Bronchial epithelial cell (primary cell): ENCODE data around the gene MARCHF10. TPM values are rescaled to one million over a fixed set of nuclear protein-coding genes. Genes with fewer than 3 reads are reported as not detected.
A peak's percentile ranks its signal among the peaks of the same experiment; 100 is the strongest.

Experiments used
- DNase-seq: peaks from one replicate; pipeline ENCODE4 v3.0.0-alpha.2; 2010; ENCODE audit warnings: low read depth
- FAIRE-seq: peaks from 2 replicates; lab custom pipeline; 2011; peaks lifted over from hg19 to GRCh38; lab: Jason Lieb, UNC
- H3K27me3 ChIP-seq: 2 replicates; pipeline ENCODE4 v1.5.1; 2011; ENCODE audit warnings: low read length; ENCODE audit not compliant: control insufficient read depth, insufficient read depth
- H3K36me3 ChIP-seq: 2 replicates; pipeline ENCODE4 v1.5.1; 2011; ENCODE audit warnings: low read length; ENCODE audit not compliant: control insufficient read depth, insufficient read depth
- H3K4me3 ChIP-seq: 2 replicates; pipeline ENCODE4 v1.5.1; 2011; ENCODE audit warnings: mild to moderate bottlenecking, low read depth, low read length, control low read depth
- total RNA-seq: library from RNA; depleted of rRNA; stranded (reverse); fragments of >200 nt; gene quantifications from 2 replicates; pipeline ENCODE4 v1.2.1, GENCODE V29; 2014
- TF ChIP-seq, protein P1 (sequence below): IDR thresholded peaks from 2 replicates; pipeline ENCODE4 v1.5.1; 2011; ENCODE audit warnings: mild to moderate bottlenecking, moderate library complexity, low read length, control low read depth, inconsistent platforms; ENCODE audit not compliant: insufficient read depth, severe bottlenecking

Gene MARCHF10
- total RNA-seq, 1 donor from 2014 or later: not detected

DNA sequence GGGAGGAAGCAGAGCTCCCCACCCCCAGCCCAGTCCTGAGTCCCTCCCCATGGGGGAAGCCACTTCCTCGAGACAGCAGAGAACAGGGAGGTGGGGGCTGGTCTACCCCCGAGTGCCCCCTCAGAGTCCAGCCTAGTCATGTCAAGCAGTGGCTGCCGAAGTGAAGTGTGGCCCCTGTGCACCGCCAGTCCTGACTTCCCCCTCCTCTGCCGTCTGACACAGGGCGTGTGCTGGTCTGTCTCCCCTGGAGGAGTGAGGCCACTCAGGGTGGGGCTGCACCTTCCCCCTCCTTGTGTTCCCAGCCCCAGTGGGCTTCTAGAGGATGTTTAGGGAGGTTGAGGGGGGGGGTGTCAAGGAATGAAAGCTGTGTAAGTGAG is 133.8 kb downstream of the MARCHF10 start:
- H3K36me3 ChIP-seq: peaks cover 4% of the 10 kb centered on the region
- DNase-seq (no peak), FAIRE-seq (no peak)
- no peak overlapping the region for H3K4me3 ChIP-seq
- no peaks in the 10 kb centered on the region for H3K27me3 ChIP-seq
- TF ChIP-seq, protein P1, sequence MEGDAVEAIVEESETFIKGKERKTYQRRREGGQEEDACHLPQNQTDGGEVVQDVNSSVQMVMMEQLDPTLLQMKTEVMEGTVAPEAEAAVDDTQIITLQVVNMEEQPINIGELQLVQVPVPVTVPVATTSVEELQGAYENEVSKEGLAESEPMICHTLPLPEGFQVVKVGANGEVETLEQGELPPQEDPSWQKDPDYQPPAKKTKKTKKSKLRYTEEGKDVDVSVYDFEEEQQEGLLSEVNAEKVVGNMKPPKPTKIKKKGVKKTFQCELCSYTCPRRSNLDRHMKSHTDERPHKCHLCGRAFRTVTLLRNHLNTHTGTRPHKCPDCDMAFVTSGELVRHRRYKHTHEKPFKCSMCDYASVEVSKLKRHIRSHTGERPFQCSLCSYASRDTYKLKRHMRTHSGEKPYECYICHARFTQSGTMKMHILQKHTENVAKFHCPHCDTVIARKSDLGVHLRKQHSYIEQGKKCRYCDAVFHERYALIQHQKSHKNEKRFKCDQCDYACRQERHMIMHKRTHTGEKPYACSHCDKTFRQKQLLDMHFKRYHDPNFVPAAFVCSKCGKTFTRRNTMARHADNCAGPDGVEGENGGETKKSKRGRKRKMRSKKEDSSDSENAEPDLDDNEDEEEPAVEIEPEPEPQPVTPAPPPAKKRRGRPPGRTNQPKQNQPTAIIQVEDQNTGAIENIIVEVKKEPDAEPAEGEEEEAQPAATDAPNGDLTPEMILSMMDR: no peak

DNA sequence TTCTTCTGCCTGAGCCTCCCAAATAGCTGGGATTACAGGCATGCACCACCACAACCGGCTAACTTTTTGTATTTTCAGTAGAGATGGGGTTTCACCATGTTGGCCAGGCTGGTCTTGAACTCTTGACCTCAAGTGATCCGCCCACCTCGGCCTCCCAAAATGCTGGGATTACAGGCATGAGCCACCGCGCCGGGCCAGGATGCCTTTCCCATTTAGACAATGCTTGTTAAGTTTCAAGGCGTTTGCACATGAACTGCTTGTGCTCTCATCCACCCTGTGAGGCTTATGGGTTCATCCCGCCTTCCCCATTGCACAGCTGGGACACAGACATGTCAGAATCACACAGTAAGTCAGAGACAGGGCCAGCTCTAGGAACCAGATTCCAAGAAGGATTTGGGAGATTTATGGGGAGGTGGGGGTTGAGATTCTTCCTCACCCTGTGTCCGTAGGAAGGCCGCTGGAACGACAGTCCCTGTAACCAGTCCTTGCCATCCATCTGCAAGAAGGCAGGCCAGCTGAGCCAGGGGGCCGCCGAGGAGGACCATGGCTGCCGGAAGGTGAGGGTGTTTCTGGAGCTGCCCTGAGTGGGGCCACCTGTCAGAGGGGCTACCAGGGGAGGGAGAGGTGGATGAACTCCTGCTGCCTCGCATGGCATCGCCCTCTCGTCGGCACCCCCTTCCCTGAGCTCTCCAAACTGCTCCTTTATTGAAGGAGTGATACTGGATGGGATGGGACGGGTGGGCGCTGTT is 134.3 kb downstream of the MARCHF10 start:
- Histone ChIP-seq H3K36me3 (peaks cover 4% of the 10 kb centered on the region), H3K27me3 (no peaks in the 10 kb centered on the region), H3K4me3 (no peak overlapping the region)
- DNase-seq (no peak), FAIRE-seq (no peak)
- TF ChIP-seq, protein P1: no peak

DNA sequence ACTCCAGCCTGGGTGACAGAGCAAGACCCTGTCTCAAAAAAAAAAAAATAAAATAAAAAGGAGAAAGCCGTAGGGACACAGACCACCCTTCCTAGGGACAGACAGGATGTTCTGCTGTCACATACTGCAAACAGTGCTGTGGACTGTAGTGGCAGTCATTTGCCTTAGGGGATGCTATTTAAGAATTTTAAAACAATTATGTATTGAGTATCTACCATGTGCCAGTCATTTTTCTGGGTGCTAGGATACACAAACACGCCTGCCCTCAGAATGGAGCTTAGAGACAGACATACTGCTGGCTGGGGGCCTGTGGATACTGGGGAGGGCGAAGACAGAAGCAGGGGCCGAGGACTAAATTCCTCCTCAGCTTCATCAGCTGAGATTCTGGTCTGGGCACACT is 135.2 kb downstream of the MARCHF10 start:
- H3K27me3 ChIP-seq: no peaks in the 10 kb centered on the region
- H3K36me3 ChIP-seq: peaks cover 1% of the 10 kb centered on the region
- DNase-seq: no peak
- FAIRE-seq: no peak
- H3K4me3 ChIP-seq: no peak overlapping the region
- TF ChIP-seq, protein P1: no peak

DNA sequence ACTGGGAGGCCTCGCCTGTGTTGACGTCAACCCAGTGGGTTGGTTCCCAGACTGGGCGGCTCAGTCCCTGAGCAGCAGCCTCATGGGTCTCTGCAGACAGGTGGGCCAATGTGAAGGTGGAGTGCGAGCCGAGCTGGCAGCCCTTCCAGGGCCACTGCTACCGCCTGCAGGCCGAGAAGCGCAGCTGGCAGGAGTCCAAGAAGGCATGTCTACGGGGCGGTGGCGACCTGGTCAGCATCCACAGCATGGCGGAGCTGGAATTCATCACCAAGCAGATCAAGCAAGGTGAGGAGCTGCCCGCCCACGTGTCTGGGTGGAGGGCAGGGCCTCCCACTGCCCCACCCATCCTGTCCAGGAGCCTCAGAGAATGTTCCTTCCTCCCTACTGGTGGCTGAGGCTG is 136.6 kb downstream of the MARCHF10 start:
- Histone ChIP-seq H3K36me3 (peaks cover 1% of the 10 kb centered on the region), H3K27me3 (no peaks in the 10 kb centered on the region), H3K4me3 (no peak overlapping the region)
- FAIRE-seq: peak; percentile 75
- TF ChIP-seq, protein P1: peak; percentile 35
- peak; percentile 85 for DNase-seq

DNA sequence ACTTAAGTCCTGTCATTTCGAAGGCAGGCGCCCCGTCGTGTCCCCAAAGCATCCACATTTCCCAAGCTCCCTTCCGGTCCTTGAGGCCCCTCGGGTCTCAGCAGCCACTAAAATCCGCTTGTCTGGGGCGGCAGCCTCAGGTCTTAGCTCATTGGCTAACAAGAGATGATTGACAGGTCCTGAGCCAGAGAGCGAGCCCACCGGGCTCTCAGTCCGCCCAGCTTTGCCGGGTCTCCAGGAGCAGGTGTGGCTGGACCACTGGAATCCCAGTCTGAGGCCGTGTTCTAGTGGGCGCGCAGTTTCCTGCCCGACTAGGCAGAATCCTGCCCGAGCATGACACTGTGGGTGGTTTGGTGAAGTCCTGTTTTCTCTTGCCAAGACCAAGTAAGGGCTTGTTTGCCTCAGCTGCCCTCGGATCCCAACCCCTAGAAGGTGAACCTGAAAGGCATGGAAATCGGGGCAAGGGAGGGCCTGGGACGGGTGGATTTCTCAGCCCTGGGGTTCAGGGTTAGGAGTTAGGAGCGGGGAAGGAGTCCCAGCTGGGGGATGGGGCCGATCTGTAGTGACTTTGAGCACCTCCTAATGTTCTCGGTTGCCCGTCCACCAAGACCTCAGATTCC is 137.8 kb downstream of the MARCHF10 start:
- TF ChIP-seq, protein P1: no peak
- Histone ChIP-seq H3K36me3 (no peaks in the 10 kb centered on the region), H3K27me3 (no peaks in the 10 kb centered on the region), H3K4me3 (no peak overlapping the region)
- peak; percentile 99 for DNase-seq
- no peak for FAIRE-seq
